CD4-positive, alpha-beta T cell (primary cell): ENCODE measurements around the gene C22orf31. TPM values are rescaled to one million over a fixed set of nuclear protein-coding genes. Genes with fewer than 3 reads are reported as not detected.

Experiments used
- ATAC-seq: fragments of 200-7000 bp; cut with Tn5 transposase; one replicate; pipeline ENCODE4 v1.10.0; 2022; ENCODE audit warnings: mild to moderate bottlenecking; ENCODE audit not compliant: poor library complexity
- CTCF ChIA-PET: fragments of 350-600 bp; sonication (Branson Sonifier 250); formaldehyde crosslinking; loops from one replicate; lab custom pipeline; 2021; ENCODE audit warnings: antibody characterized with exemption, inconsistent platforms; lab: Charles Lee
- POLR2A ChIA-PET: fragments of 350-600 bp; sonication (Branson Sonifier 250); formaldehyde crosslinking; loops from one replicate; lab custom pipeline; 2021; ENCODE audit warnings: antibody characterized with exemption, inconsistent platforms; lab: Charles Lee
- DNase-seq, 14 experiments: peaks; one replicate each; pipeline ENCODE4 v3.0.0-alpha.2; 2013 to 2020; ENCODE audit warnings: mixed read lengths in 2 of 14
- H3K27ac ChIP-seq, 2 donors: one replicate each; pipeline versions ENCODE4 v1.5.1 to v1.7.0; 2013; ENCODE audit warnings: low read length in 2 of 2, low read depth in 1 of 2, mild to moderate bottlenecking in 1 of 2
- H3K27me3 ChIP-seq, 2 experiments: 1 replicate in 1 of 2; 2 replicates in 1 of 2; pipeline versions ENCODE4 v1.6.1 to v1.7.0; 2013; ENCODE audit warnings: low read length in 2 of 2, control low read depth in 1 of 2, mild to moderate bottlenecking in 1 of 2, moderate library complexity in 1 of 2; ENCODE audit not compliant: insufficient read depth in 2 of 2, control insufficient read depth in 1 of 2
- H3K36me3 ChIP-seq: one replicate; pipeline ENCODE4 v1.6.1; 2013; ENCODE audit warnings: low read length, control low read depth; ENCODE audit not compliant: insufficient read depth
- H3K4me1 ChIP-seq: one replicate; pipeline ENCODE4 v1.6.1; 2013; ENCODE audit warnings: low read length, control low read depth; ENCODE audit not compliant: insufficient read depth
- H3K4me3 ChIP-seq: one replicate; pipeline ENCODE4 v1.5.1; 2013; ENCODE audit warnings: mild to moderate bottlenecking, low read length, moderate library complexity
- H3K9me3 ChIP-seq, 2 experiments: 1 replicate in 1 of 2; 2 replicates in 1 of 2; pipeline versions ENCODE4 v1.6.1 to v1.7.0; 2013; ENCODE audit warnings: low read length in 2 of 2, mild to moderate bottlenecking in 2 of 2, control low read depth in 1 of 2, moderate library complexity in 1 of 2; ENCODE audit not compliant: control insufficient read depth in 1 of 2, insufficient read depth in 1 of 2
- H3K27ac Mint-ChIP-seq: one replicate; pipeline ENCODE4 v1.8.0; 2020; ENCODE audit warnings: mixed read lengths
- H3K27me3 Mint-ChIP-seq: one replicate; pipeline ENCODE4 v1.8.0; 2021; ENCODE audit warnings: mixed read lengths
- H3K36me3 Mint-ChIP-seq: one replicate; pipeline ENCODE4 v1.8.0; 2021; ENCODE audit warnings: low read depth, mixed read lengths
- H3K4me1 Mint-ChIP-seq: one replicate; pipeline ENCODE4 v1.8.0; 2021; ENCODE audit warnings: low read depth, mixed read lengths
- H3K4me3 Mint-ChIP-seq: one replicate; pipeline ENCODE4 v1.8.0; 2020; ENCODE audit warnings: mild to moderate bottlenecking, mixed read lengths
- H3K9me3 Mint-ChIP-seq: one replicate; pipeline ENCODE4 v1.8.0; 2020; ENCODE audit warnings: mixed read lengths
- intact Hi-C, 2 experiments: fragments of 100-400 bp; cut with DNase I in 1 of 2; cut with micrococcal nuclease in 1 of 2; formaldehyde crosslinking; loops; one replicate each; pipeline versions ENCODE4 v1.15.1 to v1.9.0; 2023 to 2025; cut with DNase I, micrococcal nuclease
- polyA plus RNA-seq, 2 donors: library from polyadenylated mRNA; unstranded; fragments of 120-200 nt; gene quantifications; one replicate each; pipeline ENCODE4 v1.2.1, GENCODE V29; 2013
- total RNA-seq, 174 experiments: library from RNA in 2 of 174; stranded (reverse) in 2 of 174; gene quantifications; one replicate each; pipeline ENCODE4 v1.2.3 and lab custom pipeline; 2021 to 2026
- TF ChIP-seq, protein P1 (sequence below): fragments of 200-600 bp; IDR thresholded peaks from one replicate; pipeline ENCODE4 v1.8.0; 2022; ENCODE audit warnings: antibody characterized with exemption, mild to moderate bottlenecking

Gene C22orf31
- total RNA-seq (not detected), total RNA-seq (lab: John Stamatoyannopoulos, UW) (0 reads per million in 172 experiments)
- polyA plus RNA-seq (2013, experiment 1 of 2) = not detected
- not detected for polyA plus RNA-seq (2013, experiment 2 of 2)

DNA sequence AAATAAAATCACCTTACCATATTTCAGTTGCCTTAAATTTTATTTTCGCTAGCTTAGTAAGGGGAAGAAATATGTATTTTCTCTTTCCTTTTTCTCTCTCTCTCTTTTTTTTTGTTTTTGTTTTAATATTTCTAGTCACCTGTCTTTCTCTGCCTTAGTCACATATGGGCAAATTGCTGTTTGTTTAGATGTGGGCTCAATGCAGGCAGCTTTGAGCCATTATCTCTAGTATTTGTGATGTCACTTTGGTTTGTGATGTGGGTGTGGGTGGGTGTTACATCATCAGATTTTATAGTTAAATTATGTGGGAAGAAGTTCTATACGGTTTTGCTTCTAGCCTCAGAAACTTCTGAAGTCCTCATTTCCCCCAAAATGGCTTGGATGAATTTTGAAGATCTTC, at the start of gene C22orf31:
C22orf31 (minus strand) TSS at position 59 of the 400 bp plus-strand sequence; CDS start at position 20, 39 bp downstream.
- CTCF ChIA-PET = no interaction called here
- Histone ChIP-seq H3K27me3 (no peaks in the 10 kb centered on the region), H3K36me3 (no peaks in the 10 kb centered on the region), H3K4me1 (peaks cover 4% of the 10 kb centered on the region), H3K27ac (no peak within 1 kb of the TSS), H3K9me3 (no peaks in the 10 kb centered on the region), H3K4me3 (no peak within 1 kb of the TSS)
- no peaks in the 10 kb centered on the region for H3K9me3 Mint-ChIP-seq
- H3K4me3 Mint-ChIP-seq = no peak within 1 kb of the TSS
- H3K27ac Mint-ChIP-seq = no peak within 1 kb of the TSS
- TF ChIP-seq, protein P1, sequence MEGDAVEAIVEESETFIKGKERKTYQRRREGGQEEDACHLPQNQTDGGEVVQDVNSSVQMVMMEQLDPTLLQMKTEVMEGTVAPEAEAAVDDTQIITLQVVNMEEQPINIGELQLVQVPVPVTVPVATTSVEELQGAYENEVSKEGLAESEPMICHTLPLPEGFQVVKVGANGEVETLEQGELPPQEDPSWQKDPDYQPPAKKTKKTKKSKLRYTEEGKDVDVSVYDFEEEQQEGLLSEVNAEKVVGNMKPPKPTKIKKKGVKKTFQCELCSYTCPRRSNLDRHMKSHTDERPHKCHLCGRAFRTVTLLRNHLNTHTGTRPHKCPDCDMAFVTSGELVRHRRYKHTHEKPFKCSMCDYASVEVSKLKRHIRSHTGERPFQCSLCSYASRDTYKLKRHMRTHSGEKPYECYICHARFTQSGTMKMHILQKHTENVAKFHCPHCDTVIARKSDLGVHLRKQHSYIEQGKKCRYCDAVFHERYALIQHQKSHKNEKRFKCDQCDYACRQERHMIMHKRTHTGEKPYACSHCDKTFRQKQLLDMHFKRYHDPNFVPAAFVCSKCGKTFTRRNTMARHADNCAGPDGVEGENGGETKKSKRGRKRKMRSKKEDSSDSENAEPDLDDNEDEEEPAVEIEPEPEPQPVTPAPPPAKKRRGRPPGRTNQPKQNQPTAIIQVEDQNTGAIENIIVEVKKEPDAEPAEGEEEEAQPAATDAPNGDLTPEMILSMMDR = no peak
- DNase-seq (no peak), ATAC-seq (no peak)
- H3K4me1 Mint-ChIP-seq = peaks cover 12% of the 10 kb centered on the region
- no peaks in the 10 kb centered on the region for H3K36me3 Mint-ChIP-seq
- intact Hi-C loops = no loop called here
- H3K27me3 Mint-ChIP-seq = peaks cover 47% of the 10 kb centered on the region
- POLR2A ChIA-PET = no interaction called here

DNA sequence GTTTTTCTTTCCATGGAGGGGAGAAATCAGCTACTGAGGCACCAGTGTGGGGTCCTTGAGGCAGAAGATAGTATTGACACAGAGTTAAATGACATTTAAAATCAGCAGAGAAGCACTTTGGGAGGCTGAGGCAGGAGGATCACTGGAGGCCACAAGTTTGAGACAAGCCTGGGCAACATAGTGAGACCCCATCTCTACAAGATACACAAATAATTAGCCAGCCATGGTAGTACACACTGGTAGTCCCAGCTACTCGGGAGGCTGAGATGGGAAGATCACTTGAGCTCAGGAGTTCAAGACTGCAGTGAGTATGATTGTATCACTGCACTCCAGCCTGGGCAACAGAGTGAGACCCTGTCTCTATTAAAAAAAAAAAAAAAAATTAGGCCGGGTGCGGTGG, 49.3 kb upstream of the C22orf31 start:
- TF ChIP-seq, protein P1 = no peak
- POLR2A ChIA-PET = no interaction called here
- H3K4me3 Mint-ChIP-seq = no peak overlapping the region
- no peaks in the 10 kb centered on the region for H3K4me1 ChIP-seq
- no peak overlapping the region for H3K27ac ChIP-seq
- H3K4me1 Mint-ChIP-seq = no peaks in the 10 kb centered on the region
- no peak for ATAC-seq
- H3K36me3 ChIP-seq = no peaks in the 10 kb centered on the region
- H3K27ac Mint-ChIP-seq = no peak overlapping the region
- no peaks in the 10 kb centered on the region for H3K36me3 Mint-ChIP-seq
- CTCF ChIA-PET = no interaction called here
- no peaks in the 10 kb centered on the region for H3K9me3 Mint-ChIP-seq
- H3K4me3 ChIP-seq = no peak overlapping the region
- intact Hi-C loops = no loop called here
- peaks cover 0 to 7% of the 10 kb centered on the region in 2 experiments for H3K27me3 ChIP-seq
- no peaks in the 10 kb centered on the region for H3K9me3 ChIP-seq
- H3K27me3 Mint-ChIP-seq = peaks cover 36% of the 10 kb centered on the region
- DNase-seq = no peak

DNA sequence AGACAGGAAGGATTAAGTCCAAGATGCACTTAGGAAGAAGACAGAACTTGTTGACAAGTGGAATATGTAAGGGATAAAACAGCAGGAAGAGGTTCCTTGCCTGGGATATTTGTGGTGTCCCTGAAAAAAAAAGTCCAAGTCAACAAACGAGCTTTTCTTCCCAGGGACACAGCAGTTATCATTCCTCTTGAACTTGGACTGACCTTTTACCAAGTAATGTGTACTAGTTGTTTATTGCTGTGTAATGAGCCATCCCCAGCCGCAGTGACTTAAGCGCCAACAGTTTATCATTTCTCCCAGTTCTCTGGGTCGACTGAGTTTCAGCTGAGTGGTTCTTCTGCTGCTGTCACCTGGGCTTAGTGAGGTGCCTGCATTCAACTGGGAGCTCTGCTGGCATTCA, 48.2 kb upstream of the C22orf31 start:
- no peaks in the 10 kb centered on the region for H3K36me3 Mint-ChIP-seq
- Histone ChIP-seq H3K36me3 (no peaks in the 10 kb centered on the region), H3K9me3 (no peaks in the 10 kb centered on the region), H3K27ac (no peak overlapping the region), H3K27me3 (peaks cover 0 to 7% of the 10 kb centered on the region in 2 experiments), H3K4me3 (no peak overlapping the region), H3K4me1 (no peaks in the 10 kb centered on the region)
- H3K9me3 Mint-ChIP-seq = no peaks in the 10 kb centered on the region
- H3K27me3 Mint-ChIP-seq = peaks cover 27% of the 10 kb centered on the region
- ATAC-seq (no peak), DNase-seq (no peak)
- H3K4me3 Mint-ChIP-seq = no peak overlapping the region
- ChIA-PET POLR2A (no interaction called here), CTCF (no interaction called here)
- TF ChIP-seq, protein P1 = no peak
- no peaks in the 10 kb centered on the region for H3K4me1 Mint-ChIP-seq
- intact Hi-C loops = no loop called here
- no peak overlapping the region for H3K27ac Mint-ChIP-seq
